Neural progenitor cell (in vitro differentiated cells): ENCODE results near the gene COL17A1.

Experiments used
- CTCF ChIP-seq: fragments of 200-600 bp; sonication (generic); IDR thresholded peaks from 2 replicates; pipeline ENCODE4 v1.5.1; 2017; ENCODE audit warnings: antibody characterized with exemption, mild to moderate bottlenecking
- EZH2 ChIP-seq: fragments of 200-600 bp; sonication (generic); IDR thresholded peaks from 2 replicates; pipeline ENCODE4 v1.6.1; 2017; ENCODE audit warnings: antibody characterized with exemption, mild to moderate bottlenecking, moderate library complexity

GRCh38 chr10:104065748-104066147, 19.9 kb downstream of the COL17A1 start:
- no peak for TF ChIP-seq CTCF
- TF ChIP-seq EZH2 = no peak
